ENCODE measurements around the gene DRC3. TPM values are rescaled to one million over a fixed set of nuclear protein-coding genes. Genes with fewer than 3 reads are reported as not detected.

DRC3 gene
- total and polyA plus RNA-seq, 12 donors, result 0.55 to 3.0 (median 2.0) TPM

- H3K9me3 ChIP-seq, result no peaks in the 10 kb centered on the region
- intact Hi-C loops (cut with DNase I), result loop anchor here in 1 of 10 donors (5.0 kb wide), 1 partner anchor 33 kb away; no protein-coding TSS in a partner anchor
- no peaks in the 10 kb centered on the region for H3K36me3 ChIP-seq
- H3K4me1 ChIP-seq, result peaks cover 0 to 9% (median 0%) of the 10 kb centered on the region in 9 donors
- no peak overlapping the region for H3K27ac ChIP-seq
- DNase-seq (no peak), ATAC-seq (peak in 1 of 8 donors; percentile 9)
- TF ChIP-seq, protein P1, sequence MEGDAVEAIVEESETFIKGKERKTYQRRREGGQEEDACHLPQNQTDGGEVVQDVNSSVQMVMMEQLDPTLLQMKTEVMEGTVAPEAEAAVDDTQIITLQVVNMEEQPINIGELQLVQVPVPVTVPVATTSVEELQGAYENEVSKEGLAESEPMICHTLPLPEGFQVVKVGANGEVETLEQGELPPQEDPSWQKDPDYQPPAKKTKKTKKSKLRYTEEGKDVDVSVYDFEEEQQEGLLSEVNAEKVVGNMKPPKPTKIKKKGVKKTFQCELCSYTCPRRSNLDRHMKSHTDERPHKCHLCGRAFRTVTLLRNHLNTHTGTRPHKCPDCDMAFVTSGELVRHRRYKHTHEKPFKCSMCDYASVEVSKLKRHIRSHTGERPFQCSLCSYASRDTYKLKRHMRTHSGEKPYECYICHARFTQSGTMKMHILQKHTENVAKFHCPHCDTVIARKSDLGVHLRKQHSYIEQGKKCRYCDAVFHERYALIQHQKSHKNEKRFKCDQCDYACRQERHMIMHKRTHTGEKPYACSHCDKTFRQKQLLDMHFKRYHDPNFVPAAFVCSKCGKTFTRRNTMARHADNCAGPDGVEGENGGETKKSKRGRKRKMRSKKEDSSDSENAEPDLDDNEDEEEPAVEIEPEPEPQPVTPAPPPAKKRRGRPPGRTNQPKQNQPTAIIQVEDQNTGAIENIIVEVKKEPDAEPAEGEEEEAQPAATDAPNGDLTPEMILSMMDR (IDR thresholded peaks at IDR 0.05), result no peak
- 94 to 96% methylated on average over 8 of the region's 8 CpGs for WGBS, 2 donors
- H3K27me3 ChIP-seq, result no peaks in the 10 kb centered on the region
- no peak overlapping the region for H3K4me3 ChIP-seq
These were observed 26.3 kb downstream of the DRC3 start for GRCh38 chr17:17998934-17999333.

DNA sequence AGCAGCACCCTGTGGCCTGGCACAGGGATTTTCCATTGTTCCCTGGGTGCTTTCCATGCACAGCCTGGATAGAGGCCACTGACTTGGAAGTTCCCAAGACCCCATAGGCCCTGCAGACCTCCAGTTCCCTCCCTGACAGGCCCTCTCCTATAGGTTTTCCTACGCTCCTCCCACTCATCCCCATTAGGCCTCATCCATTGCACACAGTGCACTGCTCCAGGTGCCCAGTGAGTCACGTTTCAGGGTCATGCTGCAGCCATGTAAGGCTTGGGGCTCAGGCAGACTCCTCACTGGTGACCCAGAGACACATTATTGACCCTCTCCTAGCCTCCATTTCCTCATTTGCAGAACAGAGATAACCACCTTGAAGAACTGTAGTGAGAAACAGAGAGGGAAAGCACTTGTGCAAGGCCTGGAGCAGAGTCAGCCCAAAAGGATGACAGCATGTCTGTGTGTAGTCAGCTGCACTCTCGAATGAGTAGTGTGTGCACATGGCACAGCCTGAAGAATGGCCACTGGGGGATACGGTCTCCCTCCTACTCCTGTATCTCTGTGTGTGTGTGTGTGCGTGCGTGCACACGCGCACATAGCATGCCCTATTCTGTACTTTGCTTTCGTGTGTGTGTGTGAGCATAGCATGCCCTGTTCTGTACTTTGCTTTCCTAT, 26.8 kb downstream of the DRC3 start:
- ATAC-seq (no peak), DNase-seq (no peak)
- Histone ChIP-seq H3K36me3 (no peaks in the 10 kb centered on the region), H3K4me1 (peaks cover 0 to 9% (median 3%) of the 10 kb centered on the region in 9 donors), H3K9me3 (no peaks in the 10 kb centered on the region), H3K4me3 (no peak overlapping the region), H3K27me3 (no peaks in the 10 kb centered on the region), H3K27ac (no peak overlapping the region)
- TF ChIP-seq, protein P1 (IDR thresholded peaks at IDR 0.05), result no peak
- WGBS, 2 donors, result 86 to 93% methylated on average over 9 of the region's 9 CpGs
- intact Hi-C loops (cut with DNase I), result loop anchor here in 1 of 10 donors (5.0 kb wide), 1 partner anchor 33 kb away; no protein-coding TSS in a partner anchor

DNA sequence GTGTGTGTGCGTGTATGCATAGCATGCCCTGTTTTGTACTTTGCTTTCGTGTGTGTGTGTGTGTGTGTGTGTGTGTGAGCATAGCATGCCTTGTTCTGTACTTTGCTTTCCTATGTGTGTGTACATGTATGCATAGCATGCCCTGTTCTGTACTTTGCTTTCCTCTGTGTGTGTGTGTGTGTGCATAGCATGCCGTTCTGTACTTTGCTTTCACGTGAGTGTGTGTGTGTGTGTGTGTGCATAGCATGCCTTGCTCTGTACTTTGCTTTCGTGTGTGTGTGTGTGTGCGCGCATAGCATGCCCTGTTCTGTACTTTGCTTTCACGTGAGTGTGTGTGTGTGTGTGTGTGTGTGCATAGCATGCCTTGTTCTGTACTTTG, 27.4 kb downstream of the DRC3 start:
- no peak for DNase-seq
- no peaks in the 10 kb centered on the region for H3K27me3 ChIP-seq
- no peak for ATAC-seq
- H3K4me1 ChIP-seq, result peaks cover 0 to 15% (median 4%) of the 10 kb centered on the region in 9 donors
- H3K27ac ChIP-seq, result no peak overlapping the region
- no peaks in the 10 kb centered on the region for H3K36me3 ChIP-seq
- TF ChIP-seq, protein P1 (IDR thresholded peaks at IDR 0.05), result no peak
- 90 to 92% methylated on average over 8 of the region's 8 CpGs for WGBS, 2 donors
- H3K4me3 ChIP-seq, result no peak overlapping the region
- no peaks in the 10 kb centered on the region for H3K9me3 ChIP-seq
- intact Hi-C loops (cut with DNase I), result no loop called here

DNA sequence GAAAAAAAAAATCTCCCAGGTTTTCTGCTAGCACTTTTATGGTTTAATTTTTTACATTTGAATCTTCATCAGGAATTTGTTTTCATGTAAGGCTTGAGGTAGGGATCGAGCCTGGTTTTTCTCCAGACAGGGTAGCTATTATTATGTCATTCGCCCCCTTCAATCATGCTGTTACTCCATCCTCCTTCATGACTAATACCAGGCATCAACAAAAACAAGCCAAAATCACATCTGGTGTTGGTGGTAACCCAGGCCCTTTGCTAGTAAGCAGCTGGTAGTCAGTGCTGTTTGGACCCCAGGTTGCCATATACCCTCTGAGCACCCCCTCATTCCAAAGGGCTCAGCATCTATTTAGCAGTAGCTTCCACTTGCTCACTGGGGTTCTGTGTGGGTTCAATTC, 29.5 kb downstream of the DRC3 start:
- no peak overlapping the region for H3K4me3 ChIP-seq
- ATAC-seq (no peak), DNase-seq (no peak)
- 94 to 96% methylated on average over 2 of the region's 2 CpGs for WGBS, 2 donors
- TF ChIP-seq, protein P1 (IDR thresholded peaks at IDR 0.05), result no peak
- H3K27ac ChIP-seq, result no peak overlapping the region
- intact Hi-C loops (cut with DNase I), result no loop called here
- no peaks in the 10 kb centered on the region for H3K9me3 ChIP-seq
- H3K27me3 ChIP-seq, result no peaks in the 10 kb centered on the region
- peaks cover 0 to 20% (median 4%) of the 10 kb centered on the region in 9 donors for H3K4me1 ChIP-seq
- H3K36me3 ChIP-seq, result peaks cover 0 to 8% (median 0%) of the 10 kb centered on the region in 9 donors

Data from heart right ventricle (tissue), 16 donors.